ENCODE results near the gene TMEM266. TPM values are rescaled to one million over a fixed set of nuclear protein-coding genes. Genes with fewer than 3 reads are reported as not detected.

TMEM266 gene
- total RNA-seq, 4 donors from 2014 or later: 0.17 to 0.40 TPM; not detected in 2

DNA sequence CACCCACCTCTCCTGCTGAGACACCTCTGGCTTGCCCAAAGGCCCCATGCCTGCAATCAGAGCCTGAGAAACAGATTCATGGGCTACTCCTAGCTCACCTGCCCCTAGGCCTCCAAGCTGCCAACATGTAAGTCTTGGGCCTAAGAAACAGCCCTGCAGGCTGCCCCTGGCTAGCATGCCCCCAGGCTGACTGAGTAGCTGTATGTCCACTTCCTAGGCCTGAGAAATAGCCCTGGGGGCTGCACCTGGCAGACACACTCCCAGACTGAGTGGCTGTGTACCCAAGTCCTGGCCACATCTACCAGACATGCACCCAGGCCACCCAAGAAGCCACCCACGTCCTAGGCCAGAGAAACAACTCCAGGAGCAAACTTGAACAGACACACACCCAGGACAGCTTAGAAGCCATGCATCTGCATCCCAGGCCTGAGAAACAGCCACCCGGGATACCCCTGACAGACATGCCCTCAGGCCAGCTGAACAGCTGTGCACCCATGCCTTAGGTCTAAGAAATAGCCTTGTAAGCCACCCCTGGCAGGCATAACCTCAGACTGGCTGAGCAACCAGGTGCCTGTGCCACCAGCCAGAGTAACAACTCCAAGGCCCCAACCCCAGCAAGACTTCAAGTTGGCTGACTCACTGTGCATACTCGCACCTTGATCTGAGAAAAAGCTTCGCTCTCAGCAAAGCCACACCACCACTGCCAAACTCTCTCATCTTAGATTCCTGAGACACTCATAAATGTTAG, 35.6 kb upstream of the TMEM266 start:
- Histone ChIP-seq H3K4me1 (no peaks in the 10 kb centered on the region), H3K27me3 (peaks cover 0 to 22% (median 0%) of the 10 kb centered on the region in 4 donors), H3K36me3 (no peaks in the 10 kb centered on the region), H3K9me3 (peaks cover 0 to 26% (median 20%) of the 10 kb centered on the region in 4 donors), H3K4me3 (no peak overlapping the region), H3K27ac (replicated peaks in 1 of 4) (no peak overlapping the region)
- DNase-seq (ENCODE audit: extremely low spot score): no peak
- TF ChIP-seq POLR2AphosphoS5 (IDR thresholded peaks at IDR 0.05): no peak
- intact Hi-C loops (cut with DNase I): no loop called here
- 92% methylated on average over 2 of the region's 4 CpGs for WGBS

DNA sequence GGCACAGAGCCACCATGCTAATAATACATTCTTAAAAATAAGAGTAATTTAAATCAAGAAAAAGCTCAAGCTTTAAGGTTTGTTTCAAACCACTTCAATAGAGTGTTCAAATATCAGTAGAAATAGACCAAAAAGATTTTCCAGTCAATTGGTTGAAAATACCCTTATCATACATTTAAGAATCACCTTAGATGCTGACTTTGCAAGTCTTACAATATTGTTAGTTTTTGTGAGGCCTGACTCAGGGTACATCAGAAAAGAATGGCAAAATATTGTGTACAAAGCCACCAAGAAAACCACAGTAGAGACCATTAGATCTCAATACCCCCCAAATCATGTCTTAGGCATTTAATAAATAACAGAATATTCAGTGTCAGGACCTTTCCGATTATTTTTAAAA, 27.7 kb upstream of the TMEM266 start:
- H3K9me3 ChIP-seq: peaks cover 0 to 9% (median 7%) of the 10 kb centered on the region in 4 donors
- no peaks in the 10 kb centered on the region for H3K27me3 ChIP-seq
- TF ChIP-seq EP300 (IDR thresholded peaks at IDR 0.05) (no peak), POLR2A (IDR thresholded peaks at IDR 0.05; ENCODE audit: low read depth) (no peak), POLR2AphosphoS5 (IDR thresholded peaks at IDR 0.05) (no peak)
- TF ChIP-seq, protein P1, sequence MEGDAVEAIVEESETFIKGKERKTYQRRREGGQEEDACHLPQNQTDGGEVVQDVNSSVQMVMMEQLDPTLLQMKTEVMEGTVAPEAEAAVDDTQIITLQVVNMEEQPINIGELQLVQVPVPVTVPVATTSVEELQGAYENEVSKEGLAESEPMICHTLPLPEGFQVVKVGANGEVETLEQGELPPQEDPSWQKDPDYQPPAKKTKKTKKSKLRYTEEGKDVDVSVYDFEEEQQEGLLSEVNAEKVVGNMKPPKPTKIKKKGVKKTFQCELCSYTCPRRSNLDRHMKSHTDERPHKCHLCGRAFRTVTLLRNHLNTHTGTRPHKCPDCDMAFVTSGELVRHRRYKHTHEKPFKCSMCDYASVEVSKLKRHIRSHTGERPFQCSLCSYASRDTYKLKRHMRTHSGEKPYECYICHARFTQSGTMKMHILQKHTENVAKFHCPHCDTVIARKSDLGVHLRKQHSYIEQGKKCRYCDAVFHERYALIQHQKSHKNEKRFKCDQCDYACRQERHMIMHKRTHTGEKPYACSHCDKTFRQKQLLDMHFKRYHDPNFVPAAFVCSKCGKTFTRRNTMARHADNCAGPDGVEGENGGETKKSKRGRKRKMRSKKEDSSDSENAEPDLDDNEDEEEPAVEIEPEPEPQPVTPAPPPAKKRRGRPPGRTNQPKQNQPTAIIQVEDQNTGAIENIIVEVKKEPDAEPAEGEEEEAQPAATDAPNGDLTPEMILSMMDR (IDR thresholded peaks at IDR 0.05): no peak
- H3K4me3 ChIP-seq: no peak overlapping the region
- no peaks in the 10 kb centered on the region for H3K4me1 ChIP-seq
- 89% methylated on average over 1 of the region's 1 CpG for WGBS
- DNase-seq (ENCODE audit: extremely low spot score): no peak
- no peaks in the 10 kb centered on the region for H3K36me3 ChIP-seq
- intact Hi-C loops (cut with DNase I): no loop called here
- H3K27ac ChIP-seq (replicated peaks in 1 of 4): no peak overlapping the region

DNA sequence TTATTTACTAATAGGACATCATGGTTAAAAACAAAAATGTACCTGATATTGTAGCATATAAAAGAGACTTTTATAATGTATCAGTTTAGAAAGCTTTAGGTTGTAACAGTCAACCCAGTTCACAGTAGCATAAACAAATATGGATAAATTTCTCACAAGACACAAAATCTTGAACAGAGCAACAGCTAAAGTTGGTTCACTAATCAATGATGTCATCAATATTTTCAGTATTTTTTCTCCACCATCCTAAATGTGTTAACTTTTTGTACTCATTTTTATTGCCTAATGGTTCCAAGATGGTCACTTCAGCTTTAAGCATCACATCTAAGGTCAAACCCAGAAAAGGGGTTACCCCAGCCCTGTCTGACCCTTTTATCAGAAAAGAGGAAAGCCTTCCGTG, 26.3 kb upstream of the TMEM266 start:
- no peak for DNase-seq (ENCODE audit: extremely low spot score)
- H3K27me3 ChIP-seq: peaks cover 0 to 9% (median 0%) of the 10 kb centered on the region in 4 donors
- TF ChIP-seq EP300 (IDR thresholded peaks at IDR 0.05) (no peak), POLR2AphosphoS5 (IDR thresholded peaks at IDR 0.05) (no peak), POLR2A (IDR thresholded peaks at IDR 0.05; ENCODE audit: low read depth) (no peak)
- TF ChIP-seq, protein P1 (IDR thresholded peaks at IDR 0.05): no peak
- H3K9me3 ChIP-seq: peaks cover 0 to 13% (median 7%) of the 10 kb centered on the region in 4 donors
- no peaks in the 10 kb centered on the region for H3K4me1 ChIP-seq
- H3K27ac ChIP-seq (replicated peaks in 1 of 4): no peak overlapping the region
- H3K36me3 ChIP-seq: no peaks in the 10 kb centered on the region
- WGBS: 89% methylated on average over 1 of the region's 1 CpG
- intact Hi-C loops (cut with DNase I): no loop called here
- no peak overlapping the region for H3K4me3 ChIP-seq

DNA sequence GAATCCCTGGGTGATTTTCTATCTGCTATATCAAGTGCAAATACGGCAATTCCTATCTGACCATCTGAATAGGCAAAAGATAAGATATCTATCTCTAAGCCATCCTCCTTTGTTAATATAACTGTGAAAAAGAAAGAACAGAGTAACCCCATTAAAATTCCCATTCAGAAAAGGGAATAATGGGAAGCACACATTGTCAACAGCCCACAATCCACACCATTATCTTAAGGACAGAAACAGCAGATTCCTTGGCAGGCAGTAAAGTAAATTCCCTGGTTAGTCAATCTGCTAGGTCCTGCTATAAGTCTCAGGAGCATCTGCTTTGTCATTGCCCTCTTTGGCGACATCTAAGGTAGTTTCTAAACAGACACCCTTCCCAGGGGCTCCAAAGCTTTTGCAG, 25.7 kb upstream of the TMEM266 start:
- 91% methylated on average over 2 of the region's 2 CpGs for WGBS
- no peaks in the 10 kb centered on the region for H3K4me1 ChIP-seq
- H3K27me3 ChIP-seq: peaks cover 0 to 9% (median 0%) of the 10 kb centered on the region in 4 donors
- intact Hi-C loops (cut with DNase I): no loop called here
- H3K36me3 ChIP-seq: no peaks in the 10 kb centered on the region
- H3K9me3 ChIP-seq: peaks cover 0 to 20% (median 10%) of the 10 kb centered on the region in 4 donors
- TF ChIP-seq EP300 (IDR thresholded peaks at IDR 0.05) (no peak), POLR2AphosphoS5 (IDR thresholded peaks at IDR 0.05) (no peak), POLR2A (IDR thresholded peaks at IDR 0.05; ENCODE audit: low read depth) (no peak)
- TF ChIP-seq, protein P1 (IDR thresholded peaks at IDR 0.05): no peak
- no peak overlapping the region for H3K4me3 ChIP-seq
- H3K27ac ChIP-seq (replicated peaks in 1 of 4): no peak overlapping the region
- DNase-seq (ENCODE audit: extremely low spot score): no peak

- Histone ChIP-seq H3K4me3 (no peak overlapping the region), H3K4me1 (no peaks in the 10 kb centered on the region), H3K36me3 (no peaks in the 10 kb centered on the region), H3K9me3 (peaks cover 0 to 24% (median 10%) of the 10 kb centered on the region in 4 donors), H3K27me3 (peaks cover 0 to 12% (median 0%) of the 10 kb centered on the region in 4 donors), H3K27ac (replicated peaks in 1 of 4) (no peak overlapping the region)
- intact Hi-C loops (cut with DNase I): no loop called here
- TF ChIP-seq EP300 (IDR thresholded peaks at IDR 0.05) (no peak), POLR2A (IDR thresholded peaks at IDR 0.05; ENCODE audit: low read depth) (no peak), POLR2AphosphoS5 (IDR thresholded peaks at IDR 0.05) (no peak)
- TF ChIP-seq, protein P1 (IDR thresholded peaks at IDR 0.05): no peak
- 34% methylated on average over 3 of the region's 3 CpGs for WGBS
- no peak for DNase-seq (ENCODE audit: extremely low spot score)
Observed at GRCh38 chr15:76035593-76035992, 24.2 kb upstream of the TMEM266 start.
